K562 (cell line): ENCODE measurements around the gene PNP. TPM values are rescaled to one million over a fixed set of nuclear protein-coding genes. Genes with fewer than 3 reads are reported as not detected.

Source experiments
- ATAC-seq: fragments of 200-7000 bp; cut with Tn5 transposase; 3 replicates; pipeline ENCODE4 v1.9.1; 2020; ENCODE audit warnings: moderate library complexity
- BruUV-seq: library from RNA; stranded (reverse); fragments of 400-500 nt; replicated peaks from 2 replicates; lab custom pipeline; 2021; lab: Mats Ljungman, UMichigan
- CTCF ChIA-PET: fragments of 300-600 bp; formaldehyde crosslinking; extraction: SDS; loops from one replicate; lab custom pipeline; 2021; ENCODE audit warnings: low intra/inter-chr PET ratio; lab: Yijun Ruan, JAX
- POLR2A ChIA-PET: fragments of 300-600, 350-650 bp; sonication (Branson Sonifier 250); formaldehyde crosslinking; extraction: SDS; loops from one replicate; lab custom pipeline; 2021; ENCODE audit warnings: antibody characterized with exemption, inconsistent platforms; lab: Yijun Ruan, JAX
- DNase-seq, 4 experiments: peaks; one replicate each; pipeline versions ENCODE4 v3.0.0 to v3.0.0-alpha.2; 2011 to 2018; ENCODE audit warnings: low spot score in 3 of 4, mixed read lengths in 3 of 4; ENCODE audit errors: extremely low read depth in 1 of 4
- FAIRE-seq: peaks from 2 replicates; lab custom pipeline; 2011; peaks lifted over from hg19 to GRCh38; lab: Jason Lieb, UNC
- H2AFZ ChIP-seq: 2 replicates; pipeline ENCODE4 v1.6.0; 2011; ENCODE audit warnings: low read depth, low read length, control low read depth, inconsistent platforms
- H3K27ac ChIP-seq: fragments of 200-600 bp; 3 replicates; pipeline ENCODE4 v1.8.0; 2011; ENCODE audit warnings: low read depth, mild to moderate bottlenecking, control low read depth, inconsistent platforms, low read length, moderate library complexity, mixed read lengths; ENCODE audit errors: extremely low read depth
- H3K27me3 ChIP-seq, 2 experiments: fragments of 300-600 bp in 1 of 2; 2 replicates in 1 of 2; 3 replicates in 1 of 2; pipeline versions ENCODE4 v1.6.0 to v1.8.0; 2011; ENCODE audit warnings: inconsistent platforms in 2 of 2, low read length in 2 of 2, mild to moderate bottlenecking in 1 of 2, mixed read lengths in 1 of 2, moderate library complexity in 1 of 2; ENCODE audit not compliant: control insufficient read depth in 2 of 2, insufficient read depth in 2 of 2
- H3K36me3 ChIP-seq: fragments of 300-600 bp; 3 replicates; pipeline ENCODE4 v1.8.0; 2011; ENCODE audit warnings: mild to moderate bottlenecking, low read length, inconsistent platforms; ENCODE audit not compliant: control insufficient read depth, insufficient read depth
- H3K4me1 ChIP-seq, 2 experiments: fragments of 200-600 bp in 1 of 2; replicated peaks in 1 of 2; 2 replicates in 1 of 2; 3 replicates in 1 of 2; pipeline versions ENCODE4 v1.5.1 to v1.8.0; 2011; ENCODE audit warnings: inconsistent platforms in 2 of 2, low read length in 2 of 2, mild to moderate bottlenecking in 1 of 2, mixed read lengths in 1 of 2, moderate library complexity in 1 of 2; ENCODE audit not compliant: control insufficient read depth in 2 of 2, insufficient read depth in 2 of 2
- H3K4me2 ChIP-seq: 2 replicates; pipeline ENCODE4 v1.6.1; 2011; ENCODE audit warnings: low read length, control low read depth, inconsistent platforms, mixed read lengths; ENCODE audit not compliant: insufficient read depth
- H3K4me3 ChIP-seq: fragments of 200-600 bp; sonication (generic), shearing (Covaris generic); 2 replicates; pipeline ENCODE4 v1.5.1; 2016; ENCODE audit warnings: control low read depth, inconsistent platforms
- H3K79me2 ChIP-seq: fragments of 200-600 bp; 3 replicates; pipeline ENCODE4 v1.8.0; 2011; ENCODE audit warnings: low read length, inconsistent platforms; ENCODE audit not compliant: control insufficient read depth, insufficient read depth
- H3K9ac ChIP-seq, 2 experiments: 2 replicates each; pipeline versions ENCODE4 v1.6.0 to v1.6.1; 2011; ENCODE audit warnings: low read depth in 2 of 2, low read length in 2 of 2, control low read depth in 1 of 2, inconsistent platforms in 1 of 2, mild to moderate bottlenecking in 1 of 2, mixed read lengths in 1 of 2; ENCODE audit not compliant: insufficient read depth in 1 of 2
- H3K9me1 ChIP-seq: one replicate; pipeline ENCODE4 v1.6.0; 2011; ENCODE audit warnings: inconsistent platforms, mild to moderate bottlenecking, low read length, moderate library complexity; ENCODE audit not compliant: control insufficient read depth, insufficient read depth
- H3K9me3 ChIP-seq: replicated peaks from 2 replicates; pipeline ENCODE4 v1.5.1; 2011; ENCODE audit warnings: low read depth, low read length, inconsistent platforms; ENCODE audit not compliant: control insufficient read depth, insufficient read depth
- H4K20me1 ChIP-seq: replicated peaks from 2 replicates; pipeline ENCODE4 v1.6.1; 2011; ENCODE audit warnings: low read length, inconsistent platforms, mixed read lengths; ENCODE audit not compliant: control insufficient read depth, insufficient read depth
- E2F1 ChIP-seq: sonication (generic); formaldehyde crosslinking; IDR thresholded peaks from 2 replicates; pipeline ENCODE4 v1.8.1; 2023; ENCODE audit warnings: mild to moderate bottlenecking, missing genetic modification reagents, moderate library complexity
- ERF ChIP-seq: fragments of 450-650 bp; formaldehyde crosslinking; IDR thresholded peaks from 2 replicates; pipeline ENCODE4 v1.4.0; 2020; ENCODE audit warnings: mild to moderate bottlenecking, mixed read lengths
- ETS1 ChIP-seq: conservative IDR thresholded peaks from 2 replicates; pipeline ENCODE4 v1.6.1; 2011; ENCODE audit warnings: low read depth, mild to moderate bottlenecking, low read length; ENCODE audit not compliant: control insufficient read depth
- FOS ChIP-seq: IDR thresholded peaks from 3 replicates; pipeline ENCODE4 v1.6.1; 2011; ENCODE audit not compliant: insufficient read length; ENCODE audit errors: extremely low read depth
- GTF2E2 ChIP-seq: fragments of 200-800 bp; sonication (Bioruptor generic); IDR thresholded peaks from 2 replicates; pipeline ENCODE4 v1.6.1; 2016; ENCODE audit warnings: missing genetic modification characterization, missing compliant biosample characterization
- HIVEP1 ChIP-seq: fragments of 250-450 bp; sonication (Bioruptor Pico); IDR thresholded peaks from 2 replicates; pipeline ENCODE4 v1.4.0; 2020; ENCODE audit warnings: mild to moderate bottlenecking
- HNRNPUL1 ChIP-seq: fragments of 200-400 bp; formaldehyde crosslinking; IDR thresholded peaks from 2 replicates; pipeline ENCODE4 v1.6.1; 2017; ENCODE audit warnings: low read length
- POLR2AphosphoS2 ChIP-seq: IDR thresholded peaks from 2 replicates; pipeline ENCODE4 v1.6.1; 2012; ENCODE audit warnings: low read length, improper control_type of control experiment
- SMAD2 ChIP-seq: fragments of 150-350 bp; IDR thresholded peaks from 2 replicates; pipeline ENCODE4 v1.6.1; 2014; ENCODE audit warnings: low read depth, mild to moderate bottlenecking, low read length
- ZBTB9 ChIP-seq: fragments of 450-650 bp; formaldehyde crosslinking; IDR thresholded peaks from 2 replicates; pipeline ENCODE4 v1.4.0; 2020; ENCODE audit warnings: mild to moderate bottlenecking, moderate library complexity
- ZNF324 ChIP-seq: fragments of 250-450 bp; sonication (Bioruptor Pico); IDR thresholded peaks from 2 replicates; pipeline ENCODE4 v1.4.0; 2020; ENCODE audit warnings: mild to moderate bottlenecking
- ZNF583 ChIP-seq: fragments of 250-450 bp; sonication (Bioruptor Pico); IDR thresholded peaks from 2 replicates; pipeline ENCODE4 v1.4.0; 2020
- ZNF699 ChIP-seq: fragments of 250-450 bp; sonication (Bioruptor Pico); IDR thresholded peaks from 2 replicates; pipeline ENCODE4 v1.8.0; 2021; ENCODE audit warnings: mild to moderate bottlenecking, moderate library complexity; ENCODE audit not compliant: insufficient replicate concordance
- WGBS: fragments of 100-300 bp; shearing (Covaris generic); methylation state at CpG from one replicate; pipeline ENCODE4 v1.1.6; 2016; ENCODE audit warnings: low coverage, mixed read lengths; ENCODE audit not compliant: insufficient coverage; ENCODE audit errors: missing lambda C conversion rate; 5-methylcytosine and 5-hydroxymethylcytosine counted together
- in situ Hi-C: fragments of 300-500 bp; cut with MboI; formaldehyde crosslinking; loops from 4 replicates; pipeline ENCODE4 v1.15.0; 2018; ENCODE audit warnings: inconsistent platforms, mixed read lengths
- intact Hi-C: fragments of 100-400 bp; cut with micrococcal nuclease; formaldehyde crosslinking; loops from 2 replicates; pipeline ENCODE4 v1.14.2; 2022
- polyA plus RNA-seq, 8 experiments: library from polyadenylated mRNA; depleted of rRNA in 4 of 8; stranded (reverse) in 5 of 8; unstranded in 3 of 8; fragments of >200 nt; fragmentation: Nextera tagmentation in 2 of 8; fragmentation: Illumina TruSeq in 1 of 8; extraction: Ambion mirVana in 2 of 8; extraction: Trizol in 1 of 8; gene quantifications; 2 replicates each; pipeline versions ENCODE4 v1.2.1 to v1.2.3, GENCODE V29; 2011 to 2014; ENCODE audit warnings: inconsistent platforms in 1 of 8, missing spikeins in 1 of 8
- total RNA-seq, 7 experiments: library from RNA; depleted of rRNA in 6 of 7; stranded (reverse); fragments of >200 nt in 6 of 7; fragmentation: Illumina TruSeq in 2 of 7; extraction: Trizol in 2 of 7; gene quantifications; 2 replicates each; pipeline versions ENCODE4 v1.2.1 to v1.2.3, GENCODE V29; 2011 to 2021; ENCODE audit warnings: low replicate concordance in 1 of 7

Gene PNP
- total and polyA plus RNA-seq, 9 of the 15 experiments (the other 6 are each of a cell fraction or from before 2014, with no cell fraction given), result 92.5 to 288 (median 137) TPM

GRCh38 chr14:20436363-20436755 is 32.8 kb upstream of the PNP start:
- DNase-seq, result no peak
- POLR2A ChIA-PET, result interaction anchor here (0.8 kb wide), 1 partner anchor 9 kb away, joined by 5 read pairs; no protein-coding TSS in a partner anchor
- no peak for FAIRE-seq
- H3K9ac ChIP-seq, result no peak overlapping the region
- 25% methylated on average over 2 of the region's 4 CpGs for WGBS
- H3K9me1 ChIP-seq, result no peaks in the 10 kb centered on the region
- peaks cover 3 to 7% of the 10 kb centered on the region in 2 experiments; a peak in 4 of 5 replicates for H3K4me1 ChIP-seq
- CTCF ChIA-PET, result no interaction called here
- no peaks in the 10 kb centered on the region for H3K36me3 ChIP-seq
- TF ChIP-seq E2F1, result no peak
- TF ChIP-seq GTF2E2 (tag), result no peak
- no peak for TF ChIP-seq ETS1
- TF ChIP-seq ZBTB9 (CRISPR knock-in tag), result no peak
- no peak for TF ChIP-seq ZNF583
- no peak for TF ChIP-seq SMAD2
- TF ChIP-seq HNRNPUL1, result no peak
- TF ChIP-seq FOS, result no peak
- TF ChIP-seq ERF (CRISPR knock-in tag), result no peak
- no peak for TF ChIP-seq HIVEP1 (CRISPR knock-in tag)
- TF ChIP-seq POLR2AphosphoS2, result no peak
- TF ChIP-seq ZNF324 (CRISPR knock-in tag), result no peak
- no peak for TF ChIP-seq ZNF699
- no peaks in the 10 kb centered on the region for H3K79me2 ChIP-seq
- no peak overlapping the region for H3K4me2 ChIP-seq
- intact Hi-C loops (no loop called here), in situ Hi-C loops (no loop called here)
- no peak for ATAC-seq
- no peak overlapping the region for H3K27ac ChIP-seq
- no peaks in the 10 kb centered on the region for H3K27me3 ChIP-seq
- H2AFZ ChIP-seq, result no peak overlapping the region
- BruUV-seq, result no TSS peak
- no peaks in the 10 kb centered on the region for H3K9me3 ChIP-seq
- no peak overlapping the region for H3K4me3 ChIP-seq
- no peaks in the 10 kb centered on the region for H4K20me1 ChIP-seq
